ENCODE results near the gene KLC1.
"Not testable (repeated sequence)": the region's sequence is repeated elsewhere in the genome, so short reads cannot be mapped to it uniquely, and the experiment has no call there.

The KLC1 gene

GRCh38 chr14:103663506-103663905 lies 34.5 kb downstream of the KLC1 start:
- no peak for DNase-seq

GRCh38 chr14:103667671-103668070 lies 38.7 kb downstream of the KLC1 start:
- DNase-seq, result no peak

DNA sequence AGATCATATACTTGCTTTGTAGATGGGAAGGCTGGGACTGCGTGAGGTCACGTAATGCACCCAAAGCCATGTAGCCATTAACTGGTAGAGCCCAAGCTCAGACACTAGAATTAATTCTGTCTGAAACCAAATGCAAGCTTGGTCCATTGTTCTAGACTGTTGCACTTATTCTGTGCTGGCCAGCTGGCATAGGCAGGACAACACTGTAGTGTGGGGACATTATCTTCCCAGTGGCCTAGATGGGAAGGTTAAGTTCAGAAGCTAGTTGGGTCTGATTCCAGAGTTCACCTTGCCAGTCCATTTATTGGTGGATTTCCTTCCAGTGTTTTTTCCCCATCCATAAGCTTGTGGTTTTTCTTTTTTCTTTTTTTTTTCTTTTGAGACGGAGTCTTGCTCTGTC lies 39.1 kb downstream of the KLC1 start:
- DNase-seq, result no peak

GRCh38 chr14:103669370-103669769 lies 40.4 kb downstream of the KLC1 start:
- DNase-seq, result no peak

- DNase-seq, result no peak
Measured at GRCh38 chr14:103671911-103672310, 42.9 kb downstream of the KLC1 start.

DNA sequence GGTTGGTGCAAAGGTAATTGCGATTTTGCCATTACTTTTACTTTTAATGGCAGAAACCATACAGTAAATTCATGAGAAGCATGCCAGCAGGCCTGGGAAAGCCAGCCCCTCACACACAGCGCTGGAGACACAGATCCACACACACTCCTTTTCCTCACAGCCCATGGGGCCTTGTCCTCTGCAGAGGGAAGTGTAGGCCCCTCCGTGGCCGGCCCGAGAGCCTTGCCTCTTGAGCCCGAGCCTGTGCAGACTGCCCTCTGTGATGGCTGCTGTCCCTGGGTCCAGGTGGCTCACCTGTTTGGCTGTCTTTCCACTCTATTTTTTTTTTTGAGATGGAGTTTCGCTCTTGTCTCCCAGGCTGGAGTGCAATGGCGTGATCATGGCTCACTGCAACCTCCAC lies 46.9 kb downstream of the KLC1 start:
- DNase-seq, result no peak

GRCh38 chr14:103676881-103677675 lies 48.1 kb downstream of the KLC1 start:
- DNase-seq, result no peak

DNA sequence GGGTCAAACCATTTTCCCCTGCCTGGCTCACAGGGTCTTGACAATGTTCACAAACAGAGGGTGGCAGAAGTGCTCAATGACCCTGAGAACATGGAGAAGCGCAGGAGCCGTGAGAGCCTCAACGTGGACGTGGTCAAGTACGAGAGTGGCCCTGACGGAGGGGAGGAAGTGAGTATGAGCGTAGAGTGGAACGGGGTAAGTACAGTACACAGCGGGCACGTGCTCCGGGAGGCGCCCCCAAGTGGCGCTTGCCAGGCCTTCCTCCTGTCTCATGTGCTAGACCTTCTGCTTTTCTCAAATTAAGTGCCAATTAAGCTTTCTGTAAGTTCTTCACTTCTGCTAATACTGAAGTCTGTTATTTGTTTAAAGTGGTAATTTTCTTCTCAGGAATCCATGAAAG lies 50.3 kb downstream of the KLC1 start:
- peak; percentile 32 for DNase-seq

DNA sequence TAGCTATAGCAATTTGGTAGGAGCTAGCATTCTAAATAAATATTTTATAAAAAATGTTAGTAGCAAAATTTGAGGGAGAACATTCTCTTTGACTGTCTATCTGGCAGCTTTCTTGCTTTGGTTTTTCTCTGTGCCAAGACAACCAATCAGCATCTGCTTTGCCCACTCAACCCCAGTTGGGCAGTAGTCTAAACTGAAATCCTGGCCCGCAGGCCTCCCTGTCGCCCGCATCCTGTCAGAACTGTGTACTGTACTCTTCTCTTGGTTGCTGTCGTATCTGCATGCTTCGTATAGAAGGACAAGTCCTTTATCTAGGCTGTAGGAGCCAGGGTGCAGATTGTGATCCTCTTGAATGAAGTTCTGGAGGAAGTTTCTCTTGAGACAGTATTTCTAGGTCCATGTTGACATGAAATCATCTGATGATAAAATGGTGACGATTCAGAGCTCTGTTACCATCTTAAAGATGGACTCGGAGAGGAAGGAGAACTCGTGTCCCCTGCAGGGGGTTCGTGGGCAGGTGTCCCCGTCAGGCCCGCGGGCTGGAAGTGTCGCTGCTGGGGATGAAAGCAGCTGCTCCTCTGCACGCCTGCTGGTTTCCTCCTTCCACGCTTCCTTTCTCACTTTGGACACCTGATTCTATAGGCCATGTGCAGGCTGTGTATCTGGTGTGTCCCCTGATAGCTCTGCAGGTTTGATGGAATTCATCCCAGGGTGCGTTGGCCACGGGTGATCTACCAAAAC lies 51.6 kb downstream of the KLC1 start:
- DNase-seq, result no peak

GRCh38 chr14:103683139-103683538 lies 54.1 kb downstream of the KLC1 start:
- no peak for DNase-seq

- no peak for DNase-seq
Measured at GRCh38 chr14:103684471-103684870, 55.5 kb downstream of the KLC1 start.

DNA sequence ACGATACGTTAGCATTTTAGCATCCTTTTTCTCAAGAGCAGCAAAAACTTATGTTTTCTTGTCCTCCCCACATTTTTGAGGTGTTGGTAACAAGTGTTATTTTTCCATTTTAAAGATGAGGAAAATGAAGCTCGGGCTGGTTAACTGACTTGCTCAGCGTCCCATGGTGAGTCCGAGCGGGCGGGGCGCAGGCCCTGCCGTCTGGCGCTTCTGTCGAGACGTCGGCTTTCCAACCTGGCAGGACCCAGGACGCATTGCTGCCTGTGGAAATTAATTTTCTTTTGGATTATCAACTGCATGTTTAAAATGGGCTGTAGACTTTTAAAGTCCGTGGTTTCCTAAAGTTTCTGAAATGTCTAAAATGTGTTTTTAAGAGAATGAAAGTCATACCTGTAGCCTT lies 55.9 kb downstream of the KLC1 start:
- no peak for DNase-seq

DNA sequence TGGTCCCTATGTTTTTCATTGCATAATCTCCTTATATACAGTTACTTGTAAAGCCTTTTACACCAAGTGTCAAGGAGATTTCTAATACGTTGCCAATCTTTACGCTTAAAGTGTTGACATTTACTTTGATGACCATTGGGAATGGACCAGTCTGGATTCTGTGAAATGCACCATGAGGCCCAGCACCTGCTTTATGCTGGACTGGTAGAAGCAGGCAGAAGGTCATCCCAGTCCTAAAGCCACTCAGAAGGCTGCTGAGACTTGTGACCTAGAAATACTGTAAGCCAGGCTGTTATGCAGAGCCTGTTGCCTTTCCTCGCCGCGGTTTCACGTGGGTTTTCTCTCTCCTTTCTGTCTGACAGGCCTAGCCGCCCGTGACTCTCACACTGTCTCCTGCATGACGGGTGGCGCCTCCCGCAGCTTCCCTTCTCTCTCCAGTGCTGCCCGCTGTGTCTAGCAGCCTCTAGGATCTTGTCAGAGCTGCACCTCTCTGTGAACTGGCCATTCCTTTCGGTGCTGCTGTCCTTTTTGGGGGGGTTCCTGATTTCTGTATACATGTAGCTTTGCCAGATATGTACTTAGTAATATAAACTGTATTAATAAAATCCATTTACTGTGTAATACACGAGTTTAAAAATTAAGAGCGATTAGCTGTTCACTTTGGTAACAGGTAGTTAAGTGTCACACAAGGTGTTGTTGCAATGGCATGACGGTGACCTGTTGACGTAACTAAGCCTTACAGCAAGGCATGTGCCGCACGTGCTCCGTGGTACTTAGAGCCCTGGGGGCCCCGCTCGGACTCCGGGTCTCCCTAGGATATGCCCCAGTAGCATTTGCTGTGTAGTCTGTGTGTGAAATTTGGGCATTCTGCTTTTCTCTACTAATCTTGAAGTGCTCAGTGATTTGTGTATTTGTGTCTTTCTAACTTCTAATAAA lies 56.5 kb downstream of the KLC1 start:
- no peak for DNase-seq

DNA sequence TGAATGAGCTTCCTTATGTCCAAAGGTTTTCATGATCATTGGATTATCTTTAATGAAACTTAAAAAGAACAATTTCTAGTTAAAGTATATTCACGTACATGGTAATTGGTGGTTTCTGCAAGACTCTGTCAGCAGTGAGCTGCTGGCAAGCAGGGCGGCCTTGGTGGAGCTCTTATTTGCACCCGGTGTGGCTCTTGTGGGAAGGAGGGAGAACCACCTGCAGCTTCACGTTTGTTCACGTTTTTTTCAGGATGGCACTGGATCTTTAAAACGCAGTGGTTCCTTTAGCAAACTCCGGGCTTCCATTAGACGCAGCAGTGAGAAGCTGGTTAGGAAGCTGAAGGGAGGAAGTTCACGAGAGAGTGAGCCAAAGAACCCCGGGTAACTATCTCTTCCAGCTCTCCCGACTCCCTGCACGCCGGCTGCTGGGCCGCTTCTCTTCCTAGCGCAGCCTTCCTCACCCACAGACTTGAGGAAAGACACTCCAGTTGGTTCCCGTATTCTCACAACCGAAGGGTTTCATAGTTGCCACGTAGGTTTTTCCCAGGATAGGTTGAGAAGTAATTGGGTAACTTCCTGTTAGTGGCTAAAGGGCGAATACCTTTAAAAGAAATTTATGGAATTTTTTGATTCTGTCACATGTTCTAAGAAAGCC lies 57.9 kb downstream of the KLC1 start:
- DNase-seq, result no peak

DNA sequence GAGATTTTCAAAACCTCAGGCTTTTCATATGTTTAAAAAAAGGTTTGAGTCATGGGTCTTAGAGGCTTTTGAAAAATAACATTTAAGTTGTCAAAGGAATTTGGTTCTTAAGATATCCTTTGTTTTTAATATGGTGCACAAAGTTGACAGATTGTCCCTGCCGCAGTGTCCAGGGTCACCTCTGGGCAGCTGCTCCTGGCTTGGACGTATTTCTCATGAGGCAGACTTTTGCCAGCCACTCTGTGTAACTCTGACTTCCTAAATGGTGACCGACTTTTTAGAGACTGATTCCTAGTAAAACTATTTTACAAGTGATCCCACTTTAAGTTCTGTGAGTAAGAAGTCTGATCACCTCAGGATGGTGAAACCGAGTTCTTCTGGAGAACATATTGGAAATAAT lies 58.7 kb downstream of the KLC1 start:
- DNase-seq, result no peak

DNA sequence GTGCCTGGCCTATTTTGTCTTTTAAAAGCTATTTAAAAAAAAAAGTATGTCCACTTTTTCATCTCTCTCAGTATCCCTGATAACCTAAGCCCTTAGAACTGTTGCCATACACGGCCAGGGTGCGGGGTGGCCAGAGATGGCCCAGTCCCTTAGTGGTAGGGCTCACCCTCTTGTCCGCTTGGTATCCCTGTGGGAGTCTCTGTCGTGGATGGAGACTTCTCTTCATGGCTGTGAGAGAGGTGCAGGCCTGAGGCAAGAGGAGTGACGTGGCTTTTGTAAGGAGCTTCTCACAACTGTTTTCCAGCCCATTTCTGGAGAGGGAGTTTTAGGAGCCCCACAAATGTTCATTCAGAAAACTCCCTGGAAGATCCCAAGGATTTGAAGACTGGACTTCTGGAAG lies 59.4 kb downstream of the KLC1 start:
- no peak for DNase-seq

DNA sequence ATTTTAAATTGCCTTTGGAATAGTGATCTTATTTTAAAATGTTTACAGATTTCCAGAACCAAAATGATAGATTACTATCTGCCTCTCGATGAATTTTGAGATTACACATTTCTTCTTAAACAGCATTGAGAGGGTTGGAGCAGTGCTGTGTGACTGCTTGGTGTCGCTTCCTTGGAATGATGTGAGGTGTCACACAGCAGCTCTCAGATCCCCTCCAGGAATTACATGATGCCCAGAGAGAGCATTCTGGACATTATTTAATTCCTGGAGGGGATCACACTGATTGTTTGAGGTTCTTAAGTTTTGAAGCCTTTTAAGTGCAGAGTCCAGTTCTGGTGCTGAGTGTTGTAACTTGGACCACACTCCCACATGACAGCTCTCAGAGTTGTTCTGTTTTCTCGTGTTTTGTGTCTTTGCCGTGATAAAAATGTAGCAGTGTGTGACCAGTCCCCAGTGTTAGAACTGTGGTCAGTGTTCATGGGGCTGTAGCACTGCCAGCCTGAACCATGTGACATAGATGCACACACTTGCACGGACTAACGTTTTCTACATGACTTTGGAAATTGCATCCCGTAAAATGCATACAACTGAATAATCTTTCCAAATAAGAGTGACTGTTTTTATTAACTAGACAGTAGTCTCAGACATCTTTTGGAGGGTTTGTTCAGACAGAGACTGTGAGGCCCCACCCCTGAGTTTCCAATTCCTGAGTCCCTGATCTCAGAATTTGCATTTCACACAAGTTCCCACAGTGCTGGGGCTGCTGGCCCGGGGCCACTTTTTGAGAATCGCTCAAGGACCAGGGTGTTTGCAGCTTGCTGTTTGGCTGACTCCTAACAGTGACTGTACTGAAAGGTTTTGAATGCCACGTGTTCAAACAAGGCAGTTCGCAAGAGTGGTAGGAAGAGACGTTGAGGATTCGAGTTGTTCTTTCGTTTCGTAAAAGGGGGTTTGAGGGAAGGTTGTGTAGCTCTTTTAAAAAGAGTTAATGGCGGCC lies 60.2 kb downstream of the KLC1 start:
- no peak for DNase-seq

GRCh38 chr14:103690332-103690731 lies 61.3 kb downstream of the KLC1 start:
- DNase-seq, result no peak

DNA sequence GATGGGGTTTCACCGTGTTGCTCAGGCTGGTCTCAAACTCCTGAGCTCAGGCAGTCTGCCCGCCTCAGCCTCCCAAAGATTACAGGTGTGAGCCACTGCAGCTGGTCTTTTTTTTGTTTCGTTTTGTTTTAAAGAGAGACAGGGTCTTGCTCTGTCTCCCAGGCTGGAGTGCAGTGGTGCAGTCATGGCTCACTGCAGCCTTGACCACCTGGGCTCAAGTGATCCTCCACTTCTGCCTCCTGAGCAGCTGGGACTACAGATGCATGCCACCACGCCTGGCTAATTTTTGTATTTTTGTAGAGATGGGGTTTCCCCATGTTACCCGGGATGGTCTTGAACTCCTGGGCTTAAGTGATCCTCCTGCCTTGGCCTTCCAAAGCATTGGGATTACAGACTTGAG lies 62.6 kb downstream of the KLC1 start:
- not testable (repeated sequence) for DNase-seq

DNA sequence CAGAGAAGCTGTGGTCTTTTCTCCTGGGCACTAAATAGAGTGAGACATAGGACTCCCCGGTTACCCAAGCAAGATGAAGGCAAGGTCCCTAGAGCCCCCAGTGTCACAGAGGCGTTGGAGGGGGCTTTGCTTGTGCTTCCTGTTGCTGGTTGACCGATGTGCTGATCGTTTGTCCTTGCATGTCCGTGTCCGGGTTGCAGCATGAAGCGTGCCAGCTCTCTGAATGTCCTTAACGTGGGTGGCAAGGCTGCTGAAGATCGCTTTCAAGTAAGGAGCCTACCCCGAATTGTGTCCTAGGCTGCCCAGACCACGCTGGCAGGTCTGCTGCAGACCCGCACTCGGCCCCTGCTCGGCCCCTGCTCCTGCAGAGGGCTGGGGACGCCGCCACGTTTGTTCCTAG lies 63.1 kb downstream of the KLC1 start:
- no peak for DNase-seq

DNA sequence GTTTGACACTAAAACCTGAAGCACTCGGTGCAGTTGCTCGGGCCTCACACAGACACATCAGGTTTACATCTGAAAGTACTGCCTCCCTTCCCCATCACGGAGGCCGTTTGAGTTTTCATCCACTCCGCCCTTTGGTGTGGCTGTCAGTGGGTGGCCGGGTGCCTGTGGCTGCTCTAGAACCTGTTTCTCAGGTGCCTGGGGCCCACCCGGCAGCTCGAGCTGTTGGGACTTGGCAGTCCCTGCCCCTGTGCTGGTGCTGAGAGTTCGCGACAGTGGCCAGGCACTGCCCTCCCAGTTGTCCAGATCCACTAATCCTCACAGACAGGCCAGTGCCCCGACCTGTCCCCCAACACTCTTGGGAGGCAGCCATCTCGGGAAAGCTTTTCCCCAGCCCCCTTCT lies 63.9 kb downstream of the KLC1 start:
- DNase-seq, result no peak

- DNase-seq, result no peak
Measured at GRCh38 chr14:103693515-103693914, 64.5 kb downstream of the KLC1 start.

Measured in activated CD4-positive, alpha-beta T cell treated with anti-CD3 and anti-CD28 coated beads, Interleukin-2, amount 50 U/mL, for 1 hour (primary cell).